Fibroblast of skin of back (primary cell): Measurements from ENCODE around the gene GTF3C6.
A peak's percentile ranks its signal among the peaks of the same experiment; 100 is the strongest.
"Not testable (repeated sequence)": the region's sequence is repeated elsewhere in the genome, so short reads cannot be mapped to it uniquely, and the experiment has no call there.

Experiments
- DNase-seq: peaks from one replicate; pipeline ENCODE4 v3.0.0-alpha.2; 2013

Gene GTF3C6

GRCh38 chr6:110979565-110980101 is 21.1 kb downstream of the GTF3C6 start:
- no peak for DNase-seq

GRCh38 chr6:110980227-110980626 is 21.7 kb downstream of the GTF3C6 start:
- no peak for DNase-seq

GRCh38 chr6:110980648-110981047 is 22.1 kb downstream of the GTF3C6 start:
- DNase-seq: no peak

GRCh38 chr6:110981202-110981600 is 22.7 kb downstream of the GTF3C6 start:
- DNase-seq: no peak

- no peak for DNase-seq
These were observed 32.5 kb downstream of the GTF3C6 start for GRCh38 chr6:110990840-110991576.

GRCh38 chr6:110996691-110997090 is 38.2 kb downstream of the GTF3C6 start:
- DNase-seq: no peak

- DNase-seq: peak; percentile 39
These were observed 41.2 kb downstream of the GTF3C6 start for GRCh38 chr6:110999634-111000270.

- no peak for DNase-seq
These were observed 43.8 kb downstream of the GTF3C6 start for GRCh38 chr6:111002350-111002749.

- peak; percentile 53 for DNase-seq
These were observed 53.0 kb downstream of the GTF3C6 start for GRCh38 chr6:111011360-111012142.

GRCh38 chr6:111012143-111012452 is 53.6 kb downstream of the GTF3C6 start:
- DNase-seq: no peak

GRCh38 chr6:111012520-111012919 is 54.0 kb downstream of the GTF3C6 start:
- DNase-seq: not testable (repeated sequence)

GRCh38 chr6:111013144-111013915 is 54.8 kb downstream of the GTF3C6 start:
- DNase-seq: peak; percentile 8

- DNase-seq: no peak
These were observed 57.1 kb downstream of the GTF3C6 start for GRCh38 chr6:111015389-111016124.

- DNase-seq: not testable (repeated sequence)
These were observed 58.7 kb downstream of the GTF3C6 start for GRCh38 chr6:111017241-111017640.
